ELR (cell line): ENCODE results near the gene ALOX15B.

Experiments used
- DNase-seq: peaks from one replicate; pipeline ENCODE4 v3.0.0-alpha.2; 2015; ENCODE audit warnings: low read depth

ALOX15B gene

GRCh38 chr17:8080208-8080798 lies 41.4 kb downstream of the ALOX15B start:
- DNase-seq = no peak

DNA sequence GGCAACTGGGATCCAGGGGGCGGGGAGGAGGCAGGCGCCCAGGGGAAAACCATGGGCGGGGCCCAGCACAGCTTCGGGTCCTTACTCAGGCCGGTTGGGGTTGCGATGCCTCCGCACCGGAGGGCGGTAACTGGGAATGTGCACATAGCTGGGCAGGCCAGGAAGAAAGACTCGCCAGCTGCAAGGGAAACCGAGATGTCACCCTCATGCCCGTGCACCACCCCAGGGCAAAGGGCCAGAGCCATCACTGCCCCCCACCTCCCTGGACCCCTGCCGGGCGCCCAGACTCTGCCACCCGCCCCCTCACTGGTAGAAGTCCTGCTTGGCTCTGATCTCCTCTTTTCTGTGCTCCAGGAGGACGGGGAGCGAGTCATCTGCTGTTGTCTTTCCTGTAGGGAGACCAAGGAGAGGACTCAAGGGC lies 42.0 kb downstream of the ALOX15B start:
- no peak for DNase-seq

- no peak for DNase-seq
Observed at GRCh38 chr17:8081876-8082275, 43.0 kb downstream of the ALOX15B start.

DNA sequence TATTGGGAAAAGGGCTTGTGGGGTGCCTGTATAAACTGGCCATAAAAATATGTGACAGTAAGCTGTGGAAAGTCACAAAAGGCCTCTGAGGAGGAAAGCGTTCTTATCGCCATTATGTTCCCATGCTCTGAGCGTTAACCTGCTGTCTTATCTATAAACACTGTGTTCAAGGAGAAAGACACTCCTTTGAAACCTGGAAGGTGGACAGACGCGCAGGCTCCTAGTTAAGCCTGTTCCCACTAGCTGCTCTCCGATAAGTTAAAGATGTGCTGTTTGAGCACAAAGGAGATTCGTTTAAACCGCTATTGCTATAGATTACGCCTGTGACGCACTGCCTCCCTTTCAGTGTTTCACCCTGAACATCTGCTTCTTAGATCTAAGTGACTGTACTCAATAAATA lies 43.4 kb downstream of the ALOX15B start:
- DNase-seq = no peak

- no peak for DNase-seq
Observed at GRCh38 chr17:8084250-8084649, 45.4 kb downstream of the ALOX15B start.

DNA sequence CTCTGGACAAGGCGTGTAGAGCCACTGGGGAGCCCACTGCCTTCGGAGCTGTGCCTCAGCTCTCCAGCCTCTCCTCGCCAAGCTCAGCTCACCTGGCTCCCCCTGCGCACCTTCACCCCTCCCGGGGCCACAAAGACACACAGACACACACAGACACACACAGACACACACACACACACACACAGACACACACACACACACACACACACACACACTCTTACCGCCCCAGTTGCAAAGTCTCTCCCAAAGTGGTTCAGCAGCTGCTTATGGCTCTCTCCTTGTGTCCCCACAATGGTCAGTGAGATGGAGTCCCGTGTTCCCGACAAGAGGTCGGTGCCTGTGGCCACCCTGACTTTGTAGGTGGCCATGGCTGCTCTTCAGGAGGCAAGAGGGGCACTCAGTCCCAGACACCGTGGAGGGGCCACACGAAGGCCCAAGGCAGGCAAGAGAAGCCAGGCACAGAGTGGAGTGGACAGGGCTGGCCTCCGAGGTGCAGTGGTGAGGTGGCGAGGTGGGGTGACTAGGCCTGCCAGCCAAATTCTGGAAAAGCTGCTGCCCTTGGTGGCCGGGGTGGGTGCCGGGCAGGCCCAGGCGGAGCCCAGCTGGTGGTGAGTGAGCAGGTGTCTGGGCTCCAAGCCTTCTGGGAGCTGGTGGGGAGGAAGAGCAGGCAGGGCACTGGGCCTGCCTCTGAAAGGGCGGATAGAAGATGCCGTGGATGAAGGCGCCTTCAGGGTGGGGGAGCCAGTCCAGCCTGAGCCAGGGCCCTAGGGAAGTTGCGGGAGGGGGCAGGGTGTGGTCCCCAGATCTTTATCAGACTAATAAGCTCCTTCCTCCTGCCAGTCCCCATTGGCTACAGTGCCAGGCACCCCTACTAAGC lies 48.5 kb downstream of the ALOX15B start, which contains the start of gene ALOX12B:
TSS of gene ALOX12B (minus strand) at position 642 of the 877 bp plus-strand sequence. CDS start at position 368, 274 bp downstream.
- no peak for DNase-seq

DNA sequence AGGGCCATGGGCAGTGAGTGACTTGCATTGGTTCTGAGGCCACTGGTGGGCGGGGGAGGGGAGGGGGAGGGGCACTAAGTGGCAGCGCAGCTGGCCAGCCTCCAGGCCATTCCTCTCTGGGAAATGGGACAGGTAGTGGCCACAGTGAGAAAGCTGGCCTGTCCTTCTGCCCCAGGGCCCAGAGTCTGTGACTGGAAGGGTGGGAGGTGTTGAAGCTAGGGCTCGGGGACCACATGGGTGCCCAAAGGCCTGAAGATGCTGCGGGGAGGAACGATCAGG lies 49.0 kb downstream of the ALOX15B start:
- no peak for DNase-seq

DNA sequence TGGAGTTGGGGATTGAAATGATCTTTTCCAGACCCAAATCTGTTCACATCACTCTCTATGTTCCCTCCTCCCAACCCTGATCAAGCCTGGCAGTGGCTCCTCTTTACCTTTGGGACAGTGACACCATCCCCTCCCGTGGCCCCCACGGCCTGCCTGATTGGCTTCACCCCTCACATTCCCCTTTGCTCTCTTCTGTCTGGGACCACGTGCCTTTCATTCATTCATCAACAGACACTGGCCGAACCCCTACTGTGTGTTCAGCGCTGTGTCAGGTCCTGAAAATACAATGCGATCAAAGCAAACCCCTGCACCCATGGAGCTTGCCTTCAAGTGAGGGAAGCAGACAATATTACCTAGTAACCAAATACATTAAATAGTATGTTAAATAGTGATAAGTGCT lies 50.9 kb downstream of the ALOX15B start:
- no peak for DNase-seq

GRCh38 chr17:8091033-8091687 lies 52.3 kb downstream of the ALOX15B start:
- DNase-seq = no peak

DNA sequence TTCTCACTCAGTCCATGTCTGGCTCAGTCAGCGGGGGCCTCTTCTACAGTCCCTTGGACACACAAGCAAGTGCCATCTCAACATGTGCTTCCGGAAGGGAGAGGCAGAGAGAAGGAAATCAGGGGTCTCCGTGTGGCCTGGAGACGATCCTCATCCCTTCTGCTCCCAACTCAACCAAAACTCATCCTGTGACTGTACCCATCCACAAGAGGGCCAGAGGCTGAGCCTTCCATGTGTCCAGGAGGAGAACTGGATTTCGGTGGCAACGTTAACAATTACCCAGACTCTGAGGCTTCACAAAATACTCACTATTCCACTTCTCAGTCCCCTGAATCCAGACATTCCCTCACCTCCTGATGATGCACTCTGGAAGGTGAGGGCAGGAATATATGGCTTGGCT lies 56.5 kb downstream of the ALOX15B start:
- DNase-seq = no peak

DNA sequence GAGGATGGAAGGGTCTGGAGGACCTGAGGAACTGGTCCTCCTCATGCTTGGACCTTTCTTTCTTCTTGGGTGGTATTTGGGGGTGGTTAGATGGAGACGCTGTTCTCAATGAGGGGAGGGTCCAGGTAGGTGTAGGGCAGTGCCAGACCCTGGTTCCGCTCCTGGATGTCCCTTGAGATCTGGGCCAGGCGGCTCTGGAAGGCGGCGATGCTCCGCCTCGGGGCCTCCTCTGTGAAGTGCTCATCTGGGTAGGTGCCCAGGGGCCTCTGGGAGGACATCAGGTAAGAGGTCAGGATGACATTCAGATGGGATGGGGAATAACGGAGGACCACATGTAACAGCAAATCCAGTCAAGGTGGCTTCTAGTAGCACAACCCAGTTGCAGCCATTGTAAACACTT lies 57.7 kb downstream of the ALOX15B start:
- no peak for DNase-seq
